Nephron (organoid): Measurements from ENCODE around the gene ARID1B.

ENCODE experiments used
- H3K27ac Mint-ChIP-seq, 3 experiments: 2 replicates each; pipeline ENCODE4 v1.8.0; 2020; ENCODE audit warnings: mixed read lengths in 3 of 3, mild to moderate bottlenecking in 2 of 3, moderate library complexity in 1 of 3
- H3K27me3 Mint-ChIP-seq: 2 replicates; pipeline ENCODE4 v1.8.0; 2021; ENCODE audit warnings: low read depth, mild to moderate bottlenecking, moderate library complexity, mixed read lengths
- H3K36me3 Mint-ChIP-seq: 2 replicates; pipeline ENCODE4 v1.8.0; 2020; ENCODE audit warnings: low read depth, mixed read lengths
- H3K4me1 Mint-ChIP-seq: 2 replicates; pipeline ENCODE4 v1.8.0; 2020; ENCODE audit warnings: mixed read lengths
- H3K4me3 Mint-ChIP-seq, 3 experiments: 2 replicates each; pipeline ENCODE4 v1.8.0; 2020; ENCODE audit warnings: mild to moderate bottlenecking in 3 of 3, mixed read lengths in 3 of 3, moderate library complexity in 2 of 3
- H3K9me3 Mint-ChIP-seq: 2 replicates; pipeline ENCODE4 v1.8.0; 2020; ENCODE audit warnings: mixed read lengths
- CTCF ChIP-seq, 3 experiments: fragments of 200-600 bp; sonication (generic); IDR thresholded peaks; one replicate each; pipeline ENCODE4 v1.5.0; 2021; ENCODE audit warnings: antibody characterized with exemption in 3 of 3; ENCODE audit not compliant: unreplicated experiment in 3 of 3

ARID1B gene

GRCh38 chr6:156925718-156926607, 148.8 kb downstream of the ARID1B start:
- peaks cover 25% of the 10 kb centered on the region for H3K36me3 Mint-ChIP-seq
- TF ChIP-seq CTCF (IDR thresholded peaks at IDR 0.05; ENCODE audit: unreplicated experiment in 3 of 3) = no peak
- H3K9me3 Mint-ChIP-seq = no peaks in the 10 kb centered on the region
- H3K27ac Mint-ChIP-seq = peak overlapping the region in 1 of 3 experiments; percentile 49
- H3K4me1 Mint-ChIP-seq = peaks cover 14% of the 10 kb centered on the region
- H3K4me3 Mint-ChIP-seq = no peak overlapping the region
- H3K27me3 Mint-ChIP-seq = no peaks in the 10 kb centered on the region

DNA sequence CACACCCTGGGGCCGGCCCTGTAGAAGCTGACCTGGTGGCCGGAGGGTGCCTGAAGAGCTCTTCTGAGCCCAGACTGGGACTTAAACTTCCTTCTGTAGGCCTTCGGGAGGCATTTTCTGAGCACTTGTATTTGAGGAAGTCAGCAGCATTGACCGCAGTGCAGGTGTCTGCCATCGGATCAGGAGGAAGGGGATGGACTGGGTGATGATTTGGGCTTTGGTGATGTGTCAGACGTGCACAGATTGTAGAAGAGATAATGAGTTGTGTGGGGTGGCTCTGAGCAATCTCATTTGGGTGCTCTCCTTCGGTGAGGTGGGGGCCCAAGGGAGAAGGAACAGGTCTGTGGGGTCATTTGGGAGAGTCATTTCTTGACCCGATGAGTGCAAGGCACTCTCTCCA, 150.9 kb downstream of the ARID1B start:
- peaks cover 22% of the 10 kb centered on the region for H3K36me3 Mint-ChIP-seq
- H3K27ac Mint-ChIP-seq = no peak overlapping the region
- H3K27me3 Mint-ChIP-seq = no peaks in the 10 kb centered on the region

GRCh38 chr6:156928972-156929371, 151.8 kb downstream of the ARID1B start:
- peaks cover 24% of the 10 kb centered on the region for H3K4me1 Mint-ChIP-seq
- no peak overlapping the region for H3K4me3 Mint-ChIP-seq
- no peak overlapping the region for H3K27ac Mint-ChIP-seq
- H3K27me3 Mint-ChIP-seq = no peaks in the 10 kb centered on the region
- H3K9me3 Mint-ChIP-seq = no peaks in the 10 kb centered on the region
- H3K36me3 Mint-ChIP-seq = peaks cover 22% of the 10 kb centered on the region
- TF ChIP-seq CTCF (IDR thresholded peaks at IDR 0.05; ENCODE audit: unreplicated experiment in 3 of 3) = no peak

More for the DNA sequence above, 150.9 kb downstream of the ARID1B start:
- no peak overlapping the region for H3K4me3 Mint-ChIP-seq
- peaks cover 15% of the 10 kb centered on the region for H3K4me1 Mint-ChIP-seq
- TF ChIP-seq CTCF (IDR thresholded peaks at IDR 0.05; ENCODE audit: unreplicated experiment in 3 of 3) = no peak
- H3K9me3 Mint-ChIP-seq = no peaks in the 10 kb centered on the region

GRCh38 chr6:156931283-156931682, 154.1 kb downstream of the ARID1B start:
- peaks cover 31% of the 10 kb centered on the region for H3K36me3 Mint-ChIP-seq
- H3K27me3 Mint-ChIP-seq = no peaks in the 10 kb centered on the region
- peak overlapping the region in 1 of 3 experiments; percentile 26 for H3K27ac Mint-ChIP-seq
- TF ChIP-seq CTCF (IDR thresholded peaks at IDR 0.05; ENCODE audit: unreplicated experiment in 3 of 3) = no peak
- H3K4me1 Mint-ChIP-seq = peaks cover 19% of the 10 kb centered on the region
- no peaks in the 10 kb centered on the region for H3K9me3 Mint-ChIP-seq
- no peak overlapping the region for H3K4me3 Mint-ChIP-seq

- no peak overlapping the region for H3K4me3 Mint-ChIP-seq
- H3K9me3 Mint-ChIP-seq = no peaks in the 10 kb centered on the region
- TF ChIP-seq CTCF (IDR thresholded peaks at IDR 0.05; ENCODE audit: unreplicated experiment in 3 of 3) = no peak
- H3K27me3 Mint-ChIP-seq = no peaks in the 10 kb centered on the region
- peaks cover 22% of the 10 kb centered on the region for H3K36me3 Mint-ChIP-seq
- H3K27ac Mint-ChIP-seq = peak overlapping the region; percentile 37 to 87 (median 69)
- peaks cover 34% of the 10 kb centered on the region for H3K4me1 Mint-ChIP-seq
These were observed 156.3 kb downstream of the ARID1B start for GRCh38 chr6:156933201-156934068.
